ENCODE results near the gene ICA1L.
"Not testable (repeated sequence)": the region's sequence is repeated elsewhere in the genome, so short reads cannot be mapped to it uniquely, and the experiment has no call there.

DNA sequence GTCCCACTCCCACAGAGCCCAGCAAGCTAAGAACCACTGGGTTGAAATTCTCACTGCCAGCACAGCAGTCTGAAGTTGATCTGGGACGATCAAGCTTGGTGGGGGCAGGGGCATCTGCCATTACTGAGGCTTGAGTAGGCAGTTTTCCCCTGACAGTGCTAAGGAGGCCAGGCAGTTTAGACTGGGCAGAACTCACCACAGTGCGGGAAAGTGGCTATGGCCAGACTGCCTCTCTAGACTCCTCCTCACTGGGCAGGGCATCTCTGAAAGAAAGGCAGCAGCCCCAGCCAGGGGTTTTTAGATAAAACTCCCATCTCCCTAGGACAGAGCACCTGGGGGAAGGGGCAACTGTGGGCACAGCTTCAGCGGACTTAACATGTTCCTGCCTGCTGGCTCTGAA lies 22.2 kb downstream of the ICA1L start:
- TF ChIP-seq, protein P1, sequence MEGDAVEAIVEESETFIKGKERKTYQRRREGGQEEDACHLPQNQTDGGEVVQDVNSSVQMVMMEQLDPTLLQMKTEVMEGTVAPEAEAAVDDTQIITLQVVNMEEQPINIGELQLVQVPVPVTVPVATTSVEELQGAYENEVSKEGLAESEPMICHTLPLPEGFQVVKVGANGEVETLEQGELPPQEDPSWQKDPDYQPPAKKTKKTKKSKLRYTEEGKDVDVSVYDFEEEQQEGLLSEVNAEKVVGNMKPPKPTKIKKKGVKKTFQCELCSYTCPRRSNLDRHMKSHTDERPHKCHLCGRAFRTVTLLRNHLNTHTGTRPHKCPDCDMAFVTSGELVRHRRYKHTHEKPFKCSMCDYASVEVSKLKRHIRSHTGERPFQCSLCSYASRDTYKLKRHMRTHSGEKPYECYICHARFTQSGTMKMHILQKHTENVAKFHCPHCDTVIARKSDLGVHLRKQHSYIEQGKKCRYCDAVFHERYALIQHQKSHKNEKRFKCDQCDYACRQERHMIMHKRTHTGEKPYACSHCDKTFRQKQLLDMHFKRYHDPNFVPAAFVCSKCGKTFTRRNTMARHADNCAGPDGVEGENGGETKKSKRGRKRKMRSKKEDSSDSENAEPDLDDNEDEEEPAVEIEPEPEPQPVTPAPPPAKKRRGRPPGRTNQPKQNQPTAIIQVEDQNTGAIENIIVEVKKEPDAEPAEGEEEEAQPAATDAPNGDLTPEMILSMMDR (conservative IDR thresholded peaks at IDR 0.05), result not testable (repeated sequence)
- TF ChIP-seq EZH2 (IDR thresholded peaks at IDR 0.05; ENCODE audit: low read depth), result not testable (repeated sequence)

All from PC-9 (cell line).